CD4-positive, alpha-beta memory T cell (primary cell): ENCODE data around the gene FAM193A. TPM values are rescaled to one million over a fixed set of nuclear protein-coding genes. Genes with fewer than 3 reads are reported as not detected.
"Not testable (repeated sequence)": the region's sequence is repeated elsewhere in the genome, so short reads cannot be mapped to it uniquely, and the experiment has no call there.

Source experiments
- CTCF ChIA-PET: fragments of 350-600 bp; sonication (Branson Sonifier 250); formaldehyde crosslinking; loops from one replicate; lab custom pipeline; 2021; ENCODE audit warnings: inconsistent platforms; ENCODE audit not compliant: partially characterized antibody; lab: Charles Lee
- POLR2A ChIA-PET: fragments of 350-600 bp; sonication (Branson Sonifier 250); formaldehyde crosslinking; loops from one replicate; lab custom pipeline; 2021; ENCODE audit not compliant: partially characterized antibody; lab: Charles Lee
- DNase-seq, 5 donors: peaks; one replicate each; pipeline versions ENCODE4 v3.0.0 to v3.0.0-alpha.2; 2020 to 2022; ENCODE audit warnings: mixed read lengths in 1 of 5
- H3K27ac ChIP-seq: one replicate; pipeline ENCODE4 v1.7.0; 2013; ENCODE audit warnings: low read depth, low read length
- H3K27me3 ChIP-seq: 2 replicates; pipeline ENCODE4 v1.7.0; 2013; ENCODE audit warnings: mild to moderate bottlenecking, low read length, moderate library complexity; ENCODE audit not compliant: insufficient read depth
- H3K36me3 ChIP-seq: 2 replicates; pipeline ENCODE4 v1.7.0; 2013; ENCODE audit warnings: mild to moderate bottlenecking, low read length, moderate library complexity; ENCODE audit not compliant: insufficient read depth
- H3K4me1 ChIP-seq: 2 replicates; pipeline ENCODE4 v1.7.0; 2013; ENCODE audit warnings: mild to moderate bottlenecking, low read length, moderate library complexity; ENCODE audit not compliant: insufficient read depth
- H3K4me3 ChIP-seq, 2 donors: one replicate each; pipeline ENCODE4 v1.7.0; 2013; ENCODE audit warnings: low read length in 2 of 2, mild to moderate bottlenecking in 1 of 2
- H3K9me3 ChIP-seq, 2 donors: one replicate each; pipeline ENCODE4 v1.7.0; 2013; ENCODE audit warnings: low read length in 2 of 2, control low read depth in 1 of 2; ENCODE audit not compliant: control insufficient read depth in 1 of 2
- H3K27ac Mint-ChIP-seq, 7 donors: one replicate each; pipeline ENCODE4 v1.8.0; 2020 to 2021; ENCODE audit warnings: mixed read lengths in 7 of 7, mild to moderate bottlenecking in 6 of 7, inconsistent platforms in 3 of 7, moderate library complexity in 3 of 7
- H3K27me3 Mint-ChIP-seq, 2 donors: one replicate each; pipeline ENCODE4 v1.8.0; 2020 to 2021; ENCODE audit warnings: mixed read lengths in 2 of 2
- H3K36me3 Mint-ChIP-seq, 2 donors: one replicate each; pipeline ENCODE4 v1.8.0; 2020 to 2021; ENCODE audit warnings: mixed read lengths in 2 of 2, inconsistent platforms in 1 of 2, mild to moderate bottlenecking in 1 of 2
- H3K4me1 Mint-ChIP-seq, 4 donors: one replicate each; pipeline ENCODE4 v1.8.0; 2020 to 2021; ENCODE audit warnings: mixed read lengths in 4 of 4, mild to moderate bottlenecking in 1 of 4
- H3K4me3 Mint-ChIP-seq, 8 donors: one replicate each; pipeline ENCODE4 v1.8.0; 2020 to 2021; ENCODE audit warnings: mixed read lengths in 8 of 8, mild to moderate bottlenecking in 7 of 8, moderate library complexity in 6 of 8, inconsistent platforms in 3 of 8
- H3K9me3 Mint-ChIP-seq, 8 donors: one replicate each; pipeline ENCODE4 v1.8.0; 2020 to 2021; ENCODE audit warnings: mixed read lengths in 8 of 8, mild to moderate bottlenecking in 5 of 8, inconsistent platforms in 3 of 8, moderate library complexity in 1 of 8
- intact Hi-C: fragments of 100-400 bp; cut with micrococcal nuclease; formaldehyde crosslinking; loops from one replicate; pipeline ENCODE4 v1.15.1; 2023
- polyA plus RNA-seq, 2 donors: library from polyadenylated mRNA; unstranded; fragments of 300-500 nt; fragmentation: Illumina TruSeq; gene quantifications; one replicate each; pipeline ENCODE4 v1.2.3, GENCODE V29; 2021
- total RNA-seq, 2 experiments: library from RNA; stranded (reverse); gene quantifications; one replicate each; pipeline ENCODE4 v1.2.3, GENCODE V29; 2021

FAM193A gene
- total and polyA plus RNA-seq, 4 experiments from 2014 or later: 0.16 to 47.8 (median 26.1) TPM

- H3K27ac ChIP-seq: no peak overlapping the region
- ChIA-PET CTCF (interaction anchor here (1.3 kb wide), 1 partner anchor 23 kb away, joined by 5 read pairs; no protein-coding TSS in a partner anchor), POLR2A (no interaction called here)
- peaks cover 26 to 66% of the 10 kb centered on the region in 2 donors for H3K36me3 Mint-ChIP-seq
- no peaks in the 10 kb centered on the region for H3K27me3 Mint-ChIP-seq
- H3K4me3 Mint-ChIP-seq: no peak overlapping the region
- no peak overlapping the region for H3K4me3 ChIP-seq
- no peaks in the 10 kb centered on the region for H3K27me3 ChIP-seq
- peaks cover 5% of the 10 kb centered on the region for H3K4me1 ChIP-seq
- H3K27ac Mint-ChIP-seq: peak overlapping the region in 4 of 7 donors; percentile 32 to 60 (median 36)
- intact Hi-C loops: no loop called here
- H3K9me3 ChIP-seq: no peaks in the 10 kb centered on the region
- peaks cover 0 to 2% (median 0%) of the 10 kb centered on the region in 8 donors for H3K9me3 Mint-ChIP-seq
- H3K36me3 ChIP-seq: peaks cover 50% of the 10 kb centered on the region
- no peak for DNase-seq
- peaks cover 11 to 48% (median 26%) of the 10 kb centered on the region in 4 donors for H3K4me1 Mint-ChIP-seq
Observed at GRCh38 chr4:2507855-2508254, 28.6 kb upstream of the FAM193A start.

GRCh38 chr4:2510351-2511259 lies 25.8 kb upstream of the FAM193A start:
- no peaks in the 10 kb centered on the region for H3K9me3 ChIP-seq
- DNase-seq: no peak
- intact Hi-C loops: no loop called here
- no peak overlapping the region for H3K4me3 ChIP-seq
- no peak overlapping the region for H3K27ac ChIP-seq
- ChIA-PET CTCF (no interaction called here), POLR2A (no interaction called here)
- peaks cover 65% of the 10 kb centered on the region for H3K36me3 ChIP-seq
- Mint-ChIP-seq H3K27ac (peak overlapping the region in 4 of 7 donors; percentile 55 to 88 (median 68)), H3K36me3 (peaks cover 43 to 74% of the 10 kb centered on the region in 2 donors), H3K27me3 (no peaks in the 10 kb centered on the region), H3K9me3 (peaks cover 0 to 4% (median 0%) of the 10 kb centered on the region in 8 donors), H3K4me1 (peaks cover 5 to 41% (median 22%) of the 10 kb centered on the region in 4 donors), H3K4me3 (no peak overlapping the region)
- no peaks in the 10 kb centered on the region for H3K27me3 ChIP-seq
- H3K4me1 ChIP-seq: peaks cover 5% of the 10 kb centered on the region

GRCh38 chr4:2511645-2512131 lies 24.8 kb upstream of the FAM193A start:
- H3K36me3 Mint-ChIP-seq: peaks cover 43 to 74% of the 10 kb centered on the region in 2 donors
- no peak overlapping the region for H3K4me3 ChIP-seq
- peak overlapping the region in 1 of 8 donors; percentile 55 for H3K4me3 Mint-ChIP-seq
- H3K27ac ChIP-seq: no peak overlapping the region
- ChIA-PET POLR2A (interaction anchor here (1.1 kb wide), 1 partner anchor 43 kb away, joined by 4 read pairs; the partner anchor contains the start of gene RNF4), CTCF (no interaction called here)
- intact Hi-C loops: no loop called here
- H3K27ac Mint-ChIP-seq: peak overlapping the region in 5 of 7 donors; percentile 11 to 77 (median 70)
- peaks cover 64% of the 10 kb centered on the region for H3K36me3 ChIP-seq
- H3K4me1 Mint-ChIP-seq: peaks cover 5 to 34% (median 20%) of the 10 kb centered on the region in 4 donors
- no peaks in the 10 kb centered on the region for H3K27me3 Mint-ChIP-seq
- no peaks in the 10 kb centered on the region for H3K9me3 ChIP-seq
- no peaks in the 10 kb centered on the region for H3K27me3 ChIP-seq
- peaks cover 5% of the 10 kb centered on the region for H3K4me1 ChIP-seq
- peaks cover 0 to 4% (median 0%) of the 10 kb centered on the region in 8 donors for H3K9me3 Mint-ChIP-seq
- peak in 1 of 5 donors; percentile 9 for DNase-seq

- no peak overlapping the region for H3K27ac ChIP-seq
- H3K4me3 Mint-ChIP-seq: no peak overlapping the region
- H3K36me3 ChIP-seq: peaks cover 55% of the 10 kb centered on the region
- H3K36me3 Mint-ChIP-seq: peaks cover 38 to 68% of the 10 kb centered on the region in 2 donors
- CTCF ChIA-PET: interaction anchor here (0.8 kb wide), 1 partner anchor 8 kb away, joined by 4 read pairs; no protein-coding TSS in a partner anchor
- DNase-seq: no peak
- peak overlapping the region in 3 of 7 donors; percentile 52 to 77 (median 72) for H3K27ac Mint-ChIP-seq
- no peaks in the 10 kb centered on the region for H3K9me3 ChIP-seq
- peaks cover 0 to 4% (median 0%) of the 10 kb centered on the region in 8 donors for H3K9me3 Mint-ChIP-seq
- H3K27me3 Mint-ChIP-seq: no peaks in the 10 kb centered on the region
- H3K4me1 Mint-ChIP-seq: peaks cover 2 to 25% (median 15%) of the 10 kb centered on the region in 4 donors
- intact Hi-C loops: no loop called here
- POLR2A ChIA-PET: interaction anchor here (1.1 kb wide), 1 partner anchor 44 kb away, joined by 4 read pairs; the partner anchor contains the start of gene RNF4
- H3K4me3 ChIP-seq: no peak overlapping the region
- H3K4me1 ChIP-seq: peaks cover 5% of the 10 kb centered on the region
- no peaks in the 10 kb centered on the region for H3K27me3 ChIP-seq
Observed at GRCh38 chr4:2512396-2513135, 23.9 kb upstream of the FAM193A start.

- H3K27ac Mint-ChIP-seq, H3K27ac ChIP-seq, intact Hi-C loops, POLR2A ChIA-PET, H3K4me3 Mint-ChIP-seq, H3K4me3 ChIP-seq, DNase-seq, CTCF ChIA-PET, H3K27me3 Mint-ChIP-seq, H3K27me3 ChIP-seq, H3K9me3 ChIP-seq, H3K4me1 ChIP-seq, H3K9me3 Mint-ChIP-seq: not testable (repeated sequence)
- Mint-ChIP-seq H3K4me1 (peaks cover 3 to 19% (median 11%) of the 10 kb centered on the region in 4 donors), H3K36me3 (peaks cover 32 to 65% of the 10 kb centered on the region in 2 donors)
- H3K36me3 ChIP-seq: peaks cover 49% of the 10 kb centered on the region
Observed at GRCh38 chr4:2514193-2514592, 22.3 kb upstream of the FAM193A start.

- H3K4me3 Mint-ChIP-seq, H3K9me3 Mint-ChIP-seq, H3K27ac ChIP-seq, H3K4me3 ChIP-seq, H3K27me3 ChIP-seq, intact Hi-C loops, DNase-seq, H3K27me3 Mint-ChIP-seq, CTCF ChIA-PET, H3K4me1 ChIP-seq, POLR2A ChIA-PET, H3K9me3 ChIP-seq: not testable (repeated sequence)
- H3K27ac Mint-ChIP-seq: peak overlapping the region in 3 of 7 donors; percentile 25 to 55 (median 27)
- H3K36me3 Mint-ChIP-seq: peaks cover 31 to 57% of the 10 kb centered on the region in 2 donors
- H3K4me1 Mint-ChIP-seq: peaks cover 3 to 18% (median 8%) of the 10 kb centered on the region in 4 donors
- peaks cover 41% of the 10 kb centered on the region for H3K36me3 ChIP-seq
Observed at GRCh38 chr4:2514944-2515343, 21.5 kb upstream of the FAM193A start.
